H1 (cell line): ENCODE data around the gene ABHD12. TPM values are rescaled to one million over a fixed set of nuclear protein-coding genes. Genes with fewer than 3 reads are reported as not detected.

ENCODE experiments used
- ATF2 ChIP-seq: IDR thresholded peaks from 2 replicates; pipeline ENCODE4 v1.6.1; 2012; ENCODE audit warnings: low read length, inconsistent platforms
- EGR1 ChIP-seq: IDR thresholded peaks from 2 replicates; pipeline ENCODE4 v1.6.1; 2011; ENCODE audit warnings: low read depth, low read length, borderline replicate concordance
- KDM4A ChIP-seq: IDR thresholded peaks from one replicate; pipeline ENCODE4 v1.7.1; 2012; ENCODE audit warnings: low read depth, mild to moderate bottlenecking, moderate library complexity, low read length, inconsistent platforms; ENCODE audit not compliant: severe bottlenecking
- SIX5 ChIP-seq: IDR thresholded peaks from 2 replicates; pipeline ENCODE4 v1.6.1; 2011; ENCODE audit warnings: mild to moderate bottlenecking, low read depth, low read length
- SP2 ChIP-seq: IDR thresholded peaks from 2 replicates; pipeline ENCODE4 v1.6.1; 2012; ENCODE audit warnings: mild to moderate bottlenecking, low read length, inconsistent platforms
- polyA plus RNA-seq, 7 experiments: library from polyadenylated mRNA; depleted of rRNA in 3 of 7; stranded (reverse) in 5 of 7; unstranded in 2 of 7; fragments of >200 nt in 5 of 7; fragments of 200-250 nt in 2 of 7; gene quantifications; 1 replicate in 5 of 7; 2 replicates in 1 of 7; 4 replicates in 1 of 7; pipeline versions ENCODE4 v1.2.1 to v1.2.3, GENCODE V29; 2011 to 2013; ENCODE audit warnings: missing spikeins in 2 of 7, mixed read lengths in 2 of 7
- total RNA-seq: library from RNA; stranded (reverse); fragmentation: NEBNext Ultra II Directional; extraction: Animal tissue kit (Norgen Biotek cat#: 25700); gene quantifications from 2 replicates; pipeline ENCODE4 v1.2.1, GENCODE V29; 2021

Gene ABHD12
- total and polyA plus RNA-seq, 2 of the 8 experiments (the other 6 are each of a cell fraction or from before 2014, with no cell fraction given) = 31.3 to 59.5 TPM

- TF ChIP-seq KDM4A (no peak), ATF2 (no peak), SP2 (no peak), EGR1 (no peak), SIX5 (no peak)
- TF ChIP-seq, all 59 proteins: peak for 0
Measured at GRCh38 chr20:25328954-25329498, 61.6 kb downstream of the ABHD12 start (continued).
